GM12891 (cell line): ENCODE data around the gene FERMT1.

Experiments
- POLR2A ChIP-seq: IDR thresholded peaks from 2 replicates; pipeline ENCODE4 v1.6.1; 2011; ENCODE audit warnings: low read depth, low read length, control low read depth
- POLR2AphosphoS5 ChIP-seq: IDR thresholded peaks from 2 replicates; pipeline ENCODE4 v1.6.1; 2011; ENCODE audit warnings: low read depth, low read length, control low read depth
- POU2F2 ChIP-seq: IDR thresholded peaks from 2 replicates; pipeline ENCODE4 v1.6.1; 2011; ENCODE audit warnings: low read depth, mild to moderate bottlenecking, control low read depth, low read length, moderate library complexity
- TAF1 ChIP-seq: IDR thresholded peaks from 2 replicates; pipeline ENCODE4 v1.6.1; 2011; ENCODE audit warnings: low read depth, low read length, control low read depth

DNA sequence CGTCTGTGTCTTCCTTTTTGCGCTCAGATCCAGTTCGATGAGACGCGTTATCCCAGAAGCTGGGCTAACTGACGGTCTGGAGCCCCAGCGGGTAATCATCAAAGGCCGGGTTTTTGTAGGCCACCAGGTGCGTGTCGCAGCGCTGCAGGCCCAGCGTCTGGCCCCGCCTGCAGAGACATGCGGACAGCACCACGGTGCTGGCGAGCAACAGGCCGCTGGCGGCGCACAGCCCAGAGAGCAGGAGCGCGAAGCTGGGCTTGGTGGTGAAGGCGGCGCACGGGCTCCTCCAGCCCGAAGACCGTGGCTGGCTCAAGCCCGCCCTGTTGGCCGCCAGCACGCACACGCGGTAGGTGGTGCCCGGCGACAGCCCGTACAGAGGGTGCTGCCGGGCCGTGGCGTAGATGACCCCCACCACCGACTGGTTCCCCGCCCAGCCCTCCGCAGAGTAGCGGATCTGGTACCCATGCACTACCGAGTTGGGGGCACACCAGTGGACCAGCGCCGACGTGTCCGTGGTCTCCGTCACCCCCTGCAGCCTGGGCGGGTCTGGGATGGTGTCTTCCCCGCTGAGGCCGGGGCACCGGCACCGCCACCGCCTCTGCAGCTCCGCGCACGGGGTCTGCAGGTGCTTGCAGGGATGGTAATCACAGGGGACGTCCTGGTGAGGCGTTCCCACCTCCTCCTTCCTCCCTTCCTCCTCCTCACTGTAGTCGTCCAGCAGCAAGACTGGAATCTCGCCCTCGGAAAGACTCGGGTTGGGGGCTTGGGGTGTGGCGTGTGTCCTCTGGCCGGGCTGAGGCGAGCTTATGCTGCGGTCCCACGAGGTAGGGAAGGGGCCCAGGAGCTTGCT is 81.6 kb downstream of the FERMT1 start:
- TF ChIP-seq POLR2AphosphoS5 (no peak), POLR2A (no peak), TAF1 (no peak), POU2F2 (no peak)
